ENCODE measurements around the gene TPPP2.
A peak's percentile ranks its signal among the peaks of the same experiment; 100 is the strongest.
"Not testable (repeated sequence)": the region's sequence is repeated elsewhere in the genome, so short reads cannot be mapped to it uniquely, and the experiment has no call there.

Gene TPPP2

GRCh38 chr14:21029917-21030316, at the start of gene TPPP2:
Gene TPPP2 (plus strand): TSS chr14:21030217. CDS start chr14:21030582, 365 bp downstream.
- H3K9me3 ChIP-seq (ENCODE audit: control insufficient read depth, insufficient read depth, low read length) = no peaks in the 10 kb centered on the region
- peaks cover 14% of the 10 kb centered on the region for H3K4me1 ChIP-seq (ENCODE audit: control insufficient read depth, insufficient read depth, low read length)
- H3K27me3 ChIP-seq (ENCODE audit: control insufficient read depth, insufficient read depth, low read length) = peaks cover 10% of the 10 kb centered on the region
- no peak within 1 kb of the TSS for H3K9ac ChIP-seq (ENCODE audit: low read depth, low read length)
- H3K27ac ChIP-seq (ENCODE audit: low read depth, low read length) = no peak within 1 kb of the TSS
- no peaks in the 10 kb centered on the region for H3K36me3 ChIP-seq (ENCODE audit: control insufficient read depth, insufficient read depth, low read length)
- H3K4me3 ChIP-seq (ENCODE audit: low read depth, low read length) = no peak within 1 kb of the TSS

DNA sequence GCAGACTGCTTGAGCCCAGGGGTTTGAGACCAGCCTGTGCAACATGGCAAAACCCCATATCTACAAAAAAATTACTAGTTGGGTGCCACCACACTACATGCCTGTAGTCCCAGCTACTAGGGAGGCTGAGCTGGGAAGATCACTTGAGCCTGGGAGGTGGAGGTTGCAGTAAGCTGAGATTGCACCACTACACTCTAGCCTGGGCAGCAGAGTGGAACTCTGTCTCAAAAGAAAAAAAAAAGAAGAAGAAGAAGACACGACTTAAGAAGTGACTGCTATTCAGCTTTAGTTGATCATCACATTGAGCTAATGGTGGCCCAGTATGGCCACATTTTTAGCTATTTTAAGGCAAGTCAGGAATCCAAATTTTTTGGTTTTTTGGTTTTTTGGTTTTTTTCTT, 49.1 kb upstream of the TPPP2 start:
- Histone ChIP-seq H3K4me3 (ENCODE audit: low read depth, low read length) (no peak overlapping the region), H3K9ac (ENCODE audit: low read depth, low read length) (no peak overlapping the region), H3K36me3 (ENCODE audit: control insufficient read depth, insufficient read depth, low read length) (no peaks in the 10 kb centered on the region), H3K9me3 (ENCODE audit: control insufficient read depth, insufficient read depth, low read length) (no peaks in the 10 kb centered on the region), H3K27ac (ENCODE audit: low read depth, low read length) (no peak overlapping the region), H3K4me1 (ENCODE audit: control insufficient read depth, insufficient read depth, low read length) (no peaks in the 10 kb centered on the region), H3K27me3 (ENCODE audit: control insufficient read depth, insufficient read depth, low read length) (peaks cover 4% of the 10 kb centered on the region; the same call in 1 of the 2 replicates)

DNA sequence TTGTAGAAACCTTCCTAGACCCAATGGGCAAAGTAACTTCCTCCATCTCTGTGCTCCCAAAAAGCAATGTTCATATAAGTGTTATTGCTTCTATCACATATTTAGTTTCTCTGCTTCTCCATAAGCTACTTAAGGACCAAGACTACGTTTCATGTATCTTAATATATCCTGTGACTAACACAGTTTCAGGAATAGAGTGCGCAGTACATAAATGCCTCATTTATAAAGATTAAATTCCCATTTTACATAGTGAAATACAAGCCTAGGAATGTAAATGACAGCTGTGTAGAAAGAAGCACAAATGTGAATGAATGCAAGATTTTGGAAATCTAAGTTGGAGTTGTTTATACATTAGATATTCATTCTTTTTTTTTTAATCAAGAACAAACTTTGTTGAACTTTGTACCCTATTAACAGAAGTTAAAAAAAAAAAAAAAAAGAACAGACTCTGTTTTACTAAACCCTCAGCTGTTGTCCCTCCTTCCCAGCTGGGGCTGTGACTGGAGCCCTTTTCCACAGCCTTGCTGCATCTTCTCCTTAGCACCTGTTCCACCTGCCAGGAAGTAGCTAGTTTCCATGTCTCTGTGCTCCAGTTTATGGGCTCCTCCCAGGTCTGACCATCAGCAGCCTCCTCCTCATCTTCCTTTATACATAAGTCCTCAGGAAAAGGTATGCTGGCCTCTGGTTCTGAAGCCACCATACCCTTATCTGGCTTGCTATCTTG, 47.2 kb upstream of the TPPP2 start:
- no peaks in the 10 kb centered on the region for H3K9me3 ChIP-seq (ENCODE audit: control insufficient read depth, insufficient read depth, low read length)
- no peak overlapping the region for H3K27ac ChIP-seq (ENCODE audit: low read depth, low read length)
- no peak overlapping the region for H3K4me3 ChIP-seq (ENCODE audit: low read depth, low read length)
- no peaks in the 10 kb centered on the region for H3K4me1 ChIP-seq (ENCODE audit: control insufficient read depth, insufficient read depth, low read length)
- peaks cover 4% of the 10 kb centered on the region; the same call in 1 of the 2 replicates for H3K27me3 ChIP-seq (ENCODE audit: control insufficient read depth, insufficient read depth, low read length)
- no peaks in the 10 kb centered on the region for H3K36me3 ChIP-seq (ENCODE audit: control insufficient read depth, insufficient read depth, low read length)
- H3K9ac ChIP-seq (ENCODE audit: low read depth, low read length) = no peak overlapping the region

GRCh38 chr14:20985650-20986049, 44.4 kb upstream of the TPPP2 start:
- H3K27ac ChIP-seq (ENCODE audit: low read depth, low read length); H3K9me3 ChIP-seq (ENCODE audit: control insufficient read depth, insufficient read depth, low read length); H3K27me3 ChIP-seq (ENCODE audit: control insufficient read depth, insufficient read depth, low read length); H3K4me1 ChIP-seq (ENCODE audit: control insufficient read depth, insufficient read depth, low read length); H3K4me3 ChIP-seq (ENCODE audit: low read depth, low read length); H3K9ac ChIP-seq (ENCODE audit: low read depth, low read length); H3K36me3 ChIP-seq (ENCODE audit: control insufficient read depth, insufficient read depth, low read length): not testable (repeated sequence)

GRCh38 chr14:20986811-20987210, 43.2 kb upstream of the TPPP2 start:
- no peaks in the 10 kb centered on the region for H3K9me3 ChIP-seq (ENCODE audit: control insufficient read depth, insufficient read depth, low read length)
- peaks cover 3% of the 10 kb centered on the region for H3K36me3 ChIP-seq (ENCODE audit: control insufficient read depth, insufficient read depth, low read length)
- no peak overlapping the region for H3K9ac ChIP-seq (ENCODE audit: low read depth, low read length)
- peaks cover 8% of the 10 kb centered on the region; the same call in 1 of the 2 replicates for H3K4me1 ChIP-seq (ENCODE audit: control insufficient read depth, insufficient read depth, low read length)
- no peak overlapping the region for H3K27ac ChIP-seq (ENCODE audit: low read depth, low read length)
- H3K4me3 ChIP-seq (ENCODE audit: low read depth, low read length) = no peak overlapping the region
- peaks cover 4% of the 10 kb centered on the region; the same call in 1 of the 2 replicates for H3K27me3 ChIP-seq (ENCODE audit: control insufficient read depth, insufficient read depth, low read length)

- Histone ChIP-seq H3K27ac (ENCODE audit: low read depth, low read length) (peak overlapping the region; percentile 75), H3K27me3 (ENCODE audit: control insufficient read depth, insufficient read depth, low read length) (no peaks in the 10 kb centered on the region), H3K4me3 (ENCODE audit: low read depth, low read length) (peak overlapping the region; percentile 58), H3K36me3 (ENCODE audit: control insufficient read depth, insufficient read depth, low read length) (peaks cover 22% of the 10 kb centered on the region), H3K9me3 (ENCODE audit: control insufficient read depth, insufficient read depth, low read length) (no peaks in the 10 kb centered on the region), H3K9ac (ENCODE audit: low read depth, low read length) (no peak overlapping the region), H3K4me1 (ENCODE audit: control insufficient read depth, insufficient read depth, low read length) (peaks cover 8% of the 10 kb centered on the region; the same call in 1 of the 2 replicates)
These were observed 41.1 kb upstream of the TPPP2 start for GRCh38 chr14:20988717-20989470.

GRCh38 chr14:20989471-20989786, 40.6 kb upstream of the TPPP2 start:
- Histone ChIP-seq H3K9ac (ENCODE audit: low read depth, low read length) (no peak overlapping the region), H3K4me3 (ENCODE audit: low read depth, low read length) (peak overlapping the region; percentile 58), H3K9me3 (ENCODE audit: control insufficient read depth, insufficient read depth, low read length) (no peaks in the 10 kb centered on the region), H3K27me3 (ENCODE audit: control insufficient read depth, insufficient read depth, low read length) (no peaks in the 10 kb centered on the region), H3K4me1 (ENCODE audit: control insufficient read depth, insufficient read depth, low read length) (peaks cover 8% of the 10 kb centered on the region; the same call in 1 of the 2 replicates), H3K36me3 (ENCODE audit: control insufficient read depth, insufficient read depth, low read length) (peaks cover 27% of the 10 kb centered on the region), H3K27ac (ENCODE audit: low read depth, low read length) (peak overlapping the region; percentile 81)

DNA sequence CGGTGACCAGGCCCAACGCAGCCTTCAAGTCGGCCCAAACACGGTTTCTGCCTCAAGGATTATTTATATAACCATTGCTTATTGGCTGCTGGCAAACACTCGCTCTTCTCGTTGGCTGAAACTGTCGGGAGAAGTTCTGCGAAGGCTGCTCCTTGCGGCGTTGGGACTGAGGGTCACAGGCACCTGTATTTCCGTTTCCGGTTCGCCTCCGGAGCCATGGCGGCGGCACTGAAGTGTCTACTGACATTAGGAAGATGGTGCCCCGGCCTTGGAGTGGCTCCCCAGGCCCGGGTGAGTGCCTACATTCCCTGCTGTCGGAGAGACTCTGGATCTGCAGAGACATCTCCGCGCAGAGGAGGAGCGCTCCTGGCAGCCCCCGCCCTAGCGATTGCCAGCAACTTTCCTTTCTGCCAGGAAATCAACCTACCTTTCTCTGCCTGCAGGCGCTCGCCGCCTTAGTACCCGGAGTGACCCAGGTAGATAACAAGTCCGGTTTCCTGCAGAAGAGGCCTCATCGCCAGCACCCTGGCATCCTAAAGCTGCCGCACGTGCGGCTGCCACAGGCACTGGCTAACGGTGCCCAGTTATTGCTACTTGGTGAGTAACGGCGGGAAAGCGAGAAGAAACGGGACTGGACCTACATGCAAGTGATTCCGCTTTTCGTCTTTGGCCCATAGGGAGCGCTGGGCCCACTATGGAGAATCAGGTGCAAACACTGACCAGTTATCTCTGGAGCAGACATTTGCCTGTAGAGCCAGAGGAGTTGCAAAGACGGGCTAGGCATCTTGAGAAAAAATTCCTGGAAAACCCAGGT, 40.0 kb upstream of the TPPP2 start, which contains the start of gene METTL17:
Gene METTL17, plus strand, starts transcription at position 194 of the 814 bp plus-strand sequence. Its CDS starts 23 bp downstream, at position 217.
- Histone ChIP-seq H3K36me3 (ENCODE audit: control insufficient read depth, insufficient read depth, low read length) (peaks cover 33% of the 10 kb centered on the region), H3K9me3 (ENCODE audit: control insufficient read depth, insufficient read depth, low read length) (no peaks in the 10 kb centered on the region), H3K4me1 (ENCODE audit: control insufficient read depth, insufficient read depth, low read length) (peaks cover 8% of the 10 kb centered on the region; the same call in 1 of the 2 replicates), H3K27ac (ENCODE audit: low read depth, low read length) (peak within 1 kb of the TSS; percentile 81), H3K9ac (ENCODE audit: low read depth, low read length) (peak within 1 kb of the TSS; percentile 66), H3K27me3 (ENCODE audit: control insufficient read depth, insufficient read depth, low read length) (no peaks in the 10 kb centered on the region), H3K4me3 (ENCODE audit: low read depth, low read length) (peak within 1 kb of the TSS; percentile 71)

DNA sequence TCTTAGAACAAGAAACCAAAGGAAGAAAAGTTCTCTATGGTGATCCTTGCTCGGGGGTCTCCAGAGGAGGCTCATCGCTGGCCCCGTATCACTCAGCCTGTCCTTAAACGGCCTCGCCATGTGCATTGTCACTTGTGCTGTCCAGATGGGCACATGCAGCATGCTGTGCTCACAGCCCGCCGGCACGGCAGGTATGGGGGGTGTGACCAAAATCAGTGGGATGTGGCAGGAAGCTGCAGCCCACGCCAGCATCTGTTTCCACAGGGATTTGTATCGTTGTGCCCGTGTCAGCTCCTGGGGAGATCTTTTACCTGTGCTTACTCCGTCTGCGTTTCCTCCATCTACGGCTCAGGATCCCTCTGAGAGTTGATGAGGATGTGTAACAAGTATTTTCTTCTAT, 33.5 kb upstream of the TPPP2 start:
- H3K36me3 ChIP-seq (ENCODE audit: control insufficient read depth, insufficient read depth, low read length) = peaks cover 56% of the 10 kb centered on the region
- H3K9ac ChIP-seq (ENCODE audit: low read depth, low read length) = no peak overlapping the region
- H3K4me3 ChIP-seq (ENCODE audit: low read depth, low read length) = no peak overlapping the region
- H3K4me1 ChIP-seq (ENCODE audit: control insufficient read depth, insufficient read depth, low read length) = peaks cover 8% of the 10 kb centered on the region
- H3K27ac ChIP-seq (ENCODE audit: low read depth, low read length) = no peak overlapping the region
- H3K27me3 ChIP-seq (ENCODE audit: control insufficient read depth, insufficient read depth, low read length) = no peaks in the 10 kb centered on the region
- no peaks in the 10 kb centered on the region for H3K9me3 ChIP-seq (ENCODE audit: control insufficient read depth, insufficient read depth, low read length)

DNA sequence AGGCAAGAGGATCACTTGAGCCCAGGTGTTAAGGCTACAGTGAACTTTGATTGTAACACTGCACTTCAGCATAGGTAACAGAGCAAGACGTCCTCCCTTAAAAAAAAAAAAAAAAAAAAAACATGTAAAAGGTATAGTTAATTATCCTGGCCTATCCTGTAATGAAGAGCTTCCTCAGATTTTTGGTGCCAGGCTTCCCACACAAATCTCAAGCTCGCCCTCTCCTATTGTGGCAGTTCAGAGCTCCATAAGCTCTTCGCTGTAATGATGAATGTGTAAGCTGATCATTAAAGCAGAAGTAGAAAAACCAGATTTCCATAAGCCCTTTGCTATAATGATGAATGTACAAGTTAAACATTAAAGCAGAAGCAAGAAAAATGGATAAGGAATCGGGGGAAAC, 32.9 kb upstream of the TPPP2 start:
- peaks cover 50% of the 10 kb centered on the region for H3K36me3 ChIP-seq (ENCODE audit: control insufficient read depth, insufficient read depth, low read length)
- no peaks in the 10 kb centered on the region for H3K27me3 ChIP-seq (ENCODE audit: control insufficient read depth, insufficient read depth, low read length)
- no peak overlapping the region for H3K27ac ChIP-seq (ENCODE audit: low read depth, low read length)
- H3K4me1 ChIP-seq (ENCODE audit: control insufficient read depth, insufficient read depth, low read length) = peaks cover 8% of the 10 kb centered on the region
- H3K9me3 ChIP-seq (ENCODE audit: control insufficient read depth, insufficient read depth, low read length) = no peaks in the 10 kb centered on the region
- no peak overlapping the region for H3K4me3 ChIP-seq (ENCODE audit: low read depth, low read length)
- no peak overlapping the region for H3K9ac ChIP-seq (ENCODE audit: low read depth, low read length)

Data from HUES48 (cell line).